K562 (cell line): ENCODE data around the gene HMCN1. TPM values are rescaled to one million over a fixed set of nuclear protein-coding genes. Genes with fewer than 3 reads are reported as not detected.

ENCODE experiments used
- ATAC-seq: fragments of 200-7000 bp; cut with Tn5 transposase; 3 replicates; pipeline ENCODE4 v1.9.1; 2020; ENCODE audit warnings: moderate library complexity
- BruUV-seq: library from RNA; stranded (reverse); fragments of 400-500 nt; replicated peaks from 2 replicates; lab custom pipeline; 2021; lab: Mats Ljungman, UMichigan
- CTCF ChIA-PET: fragments of 300-600 bp; formaldehyde crosslinking; extraction: SDS; loops from one replicate; lab custom pipeline; 2021; ENCODE audit warnings: low intra/inter-chr PET ratio; lab: Yijun Ruan, JAX
- POLR2A ChIA-PET: fragments of 300-600, 350-650 bp; sonication (Branson Sonifier 250); formaldehyde crosslinking; extraction: SDS; loops from one replicate; lab custom pipeline; 2021; ENCODE audit warnings: antibody characterized with exemption, inconsistent platforms; lab: Yijun Ruan, JAX
- DNase-seq, 4 experiments: peaks; one replicate each; pipeline versions ENCODE4 v3.0.0 to v3.0.0-alpha.2; 2011 to 2018; ENCODE audit warnings: low spot score in 3 of 4, mixed read lengths in 3 of 4; ENCODE audit errors: extremely low read depth in 1 of 4
- FAIRE-seq: peaks from 2 replicates; lab custom pipeline; 2011; peaks lifted over from hg19 to GRCh38; lab: Jason Lieb, UNC
- H2AFZ ChIP-seq: 2 replicates; pipeline ENCODE4 v1.6.0; 2011; ENCODE audit warnings: low read depth, low read length, control low read depth, inconsistent platforms
- H3K27ac ChIP-seq: fragments of 200-600 bp; 3 replicates; pipeline ENCODE4 v1.8.0; 2011; ENCODE audit warnings: low read depth, mild to moderate bottlenecking, control low read depth, inconsistent platforms, low read length, moderate library complexity, mixed read lengths; ENCODE audit errors: extremely low read depth
- H3K27me3 ChIP-seq, 2 experiments: fragments of 300-600 bp in 1 of 2; 2 replicates in 1 of 2; 3 replicates in 1 of 2; pipeline versions ENCODE4 v1.6.0 to v1.8.0; 2011; ENCODE audit warnings: inconsistent platforms in 2 of 2, low read length in 2 of 2, mild to moderate bottlenecking in 1 of 2, mixed read lengths in 1 of 2, moderate library complexity in 1 of 2; ENCODE audit not compliant: control insufficient read depth in 2 of 2, insufficient read depth in 2 of 2
- H3K36me3 ChIP-seq: fragments of 300-600 bp; 3 replicates; pipeline ENCODE4 v1.8.0; 2011; ENCODE audit warnings: mild to moderate bottlenecking, low read length, inconsistent platforms; ENCODE audit not compliant: control insufficient read depth, insufficient read depth
- H3K4me1 ChIP-seq, 2 experiments: fragments of 200-600 bp in 1 of 2; replicated peaks in 1 of 2; 2 replicates in 1 of 2; 3 replicates in 1 of 2; pipeline versions ENCODE4 v1.5.1 to v1.8.0; 2011; ENCODE audit warnings: inconsistent platforms in 2 of 2, low read length in 2 of 2, mild to moderate bottlenecking in 1 of 2, mixed read lengths in 1 of 2, moderate library complexity in 1 of 2; ENCODE audit not compliant: control insufficient read depth in 2 of 2, insufficient read depth in 2 of 2
- H3K4me2 ChIP-seq: 2 replicates; pipeline ENCODE4 v1.6.1; 2011; ENCODE audit warnings: low read length, control low read depth, inconsistent platforms, mixed read lengths; ENCODE audit not compliant: insufficient read depth
- H3K4me3 ChIP-seq: fragments of 200-600 bp; sonication (generic), shearing (Covaris generic); 2 replicates; pipeline ENCODE4 v1.5.1; 2016; ENCODE audit warnings: control low read depth, inconsistent platforms
- H3K79me2 ChIP-seq: fragments of 200-600 bp; 3 replicates; pipeline ENCODE4 v1.8.0; 2011; ENCODE audit warnings: low read length, inconsistent platforms; ENCODE audit not compliant: control insufficient read depth, insufficient read depth
- H3K9ac ChIP-seq, 2 experiments: 2 replicates each; pipeline versions ENCODE4 v1.6.0 to v1.6.1; 2011; ENCODE audit warnings: low read depth in 2 of 2, low read length in 2 of 2, control low read depth in 1 of 2, inconsistent platforms in 1 of 2, mild to moderate bottlenecking in 1 of 2, mixed read lengths in 1 of 2; ENCODE audit not compliant: insufficient read depth in 1 of 2
- H3K9me1 ChIP-seq: one replicate; pipeline ENCODE4 v1.6.0; 2011; ENCODE audit warnings: inconsistent platforms, mild to moderate bottlenecking, low read length, moderate library complexity; ENCODE audit not compliant: control insufficient read depth, insufficient read depth
- H3K9me3 ChIP-seq: replicated peaks from 2 replicates; pipeline ENCODE4 v1.5.1; 2011; ENCODE audit warnings: low read depth, low read length, inconsistent platforms; ENCODE audit not compliant: control insufficient read depth, insufficient read depth
- H4K20me1 ChIP-seq: replicated peaks from 2 replicates; pipeline ENCODE4 v1.6.1; 2011; ENCODE audit warnings: low read length, inconsistent platforms, mixed read lengths; ENCODE audit not compliant: control insufficient read depth, insufficient read depth
- CEBPB ChIP-seq: fragments of 450-650 bp; IDR thresholded peaks from 2 replicates; pipeline ENCODE4 v1.6.1; 2016; ENCODE audit warnings: missing genetic modification characterization, missing compliant biosample characterization
- E2F3 ChIP-seq: fragments of 250-450 bp; sonication (Bioruptor Pico); IDR thresholded peaks from 2 replicates; pipeline ENCODE4 v1.4.0; 2020; ENCODE audit warnings: mild to moderate bottlenecking
- SOX6 ChIP-seq: fragments of 450-650 bp; IDR thresholded peaks from 2 replicates; pipeline ENCODE4 v1.6.1; 2014; ENCODE audit warnings: mild to moderate bottlenecking
- TBL1XR1 ChIP-seq, 2 experiments: IDR thresholded peaks; 2 replicates each; pipeline ENCODE4 v1.6.1; 2012; ENCODE audit warnings: improper control_type of control experiment in 2 of 2, low read length in 2 of 2, mild to moderate bottlenecking in 1 of 2
- TRIM24 ChIP-seq, 2 experiments: fragments of 450-650 bp; IDR thresholded peaks; 2 replicates each; pipeline ENCODE4 v1.6.1; 2016
- ZNF717 ChIP-seq: fragments of 250-450 bp; sonication (Bioruptor Pico); IDR thresholded peaks from 2 replicates; pipeline ENCODE4 v1.5.0; 2021
- WGBS: fragments of 100-300 bp; shearing (Covaris generic); methylation state at CpG from one replicate; pipeline ENCODE4 v1.1.6; 2016; ENCODE audit warnings: low coverage, mixed read lengths; ENCODE audit not compliant: insufficient coverage; ENCODE audit errors: missing lambda C conversion rate; 5-methylcytosine and 5-hydroxymethylcytosine counted together
- in situ Hi-C: fragments of 300-500 bp; cut with MboI; formaldehyde crosslinking; loops from 4 replicates; pipeline ENCODE4 v1.15.0; 2018; ENCODE audit warnings: inconsistent platforms, mixed read lengths
- intact Hi-C: fragments of 100-400 bp; cut with micrococcal nuclease; formaldehyde crosslinking; loops from 2 replicates; pipeline ENCODE4 v1.14.2; 2022
- polyA plus RNA-seq, 8 experiments: library from polyadenylated mRNA; depleted of rRNA in 4 of 8; stranded (reverse) in 5 of 8; unstranded in 3 of 8; fragments of >200 nt; fragmentation: Nextera tagmentation in 2 of 8; fragmentation: Illumina TruSeq in 1 of 8; extraction: Ambion mirVana in 2 of 8; extraction: Trizol in 1 of 8; gene quantifications; 2 replicates each; pipeline versions ENCODE4 v1.2.1 to v1.2.3, GENCODE V29; 2011 to 2014; ENCODE audit warnings: inconsistent platforms in 1 of 8, missing spikeins in 1 of 8
- total RNA-seq, 7 experiments: library from RNA; depleted of rRNA in 6 of 7; stranded (reverse); fragments of >200 nt in 6 of 7; fragmentation: Illumina TruSeq in 2 of 7; extraction: Trizol in 2 of 7; gene quantifications; 2 replicates each; pipeline versions ENCODE4 v1.2.1 to v1.2.3, GENCODE V29; 2011 to 2021; ENCODE audit warnings: low replicate concordance in 1 of 7
- TF ChIP-seq, protein P1 (sequence below): fragments of 250-450 bp; sonication (Bioruptor Pico); IDR thresholded peaks from 2 replicates; pipeline ENCODE4 v1.8.0; 2022; ENCODE audit warnings: moderate library complexity, mild to moderate bottlenecking, inconsistent platforms
- TF ChIP-seq, protein P2 (sequence below): sonication (generic); IDR thresholded peaks from 2 replicates; pipeline ENCODE4 v1.6.1; 2016
- TF ChIP-seq, protein P3 (sequence below): fragments of 250-450 bp; sonication (Bioruptor Pico); IDR thresholded peaks from 2 replicates; pipeline ENCODE4 v1.9.0; 2021; ENCODE audit warnings: mild to moderate bottlenecking
- TF ChIP-seq, protein P4 (sequence below): fragments of 250-450 bp; sonication (Bioruptor Pico); IDR thresholded peaks from 2 replicates; pipeline ENCODE4 v1.5.0; 2021; ENCODE audit warnings: mild to moderate bottlenecking, borderline replicate concordance

The HMCN1 gene
- total and polyA plus RNA-seq, 9 of the 15 experiments (the other 6 are each of a cell fraction or from before 2014, with no cell fraction given): 0.07 to 0.36 (median 0.21) TPM

DNA sequence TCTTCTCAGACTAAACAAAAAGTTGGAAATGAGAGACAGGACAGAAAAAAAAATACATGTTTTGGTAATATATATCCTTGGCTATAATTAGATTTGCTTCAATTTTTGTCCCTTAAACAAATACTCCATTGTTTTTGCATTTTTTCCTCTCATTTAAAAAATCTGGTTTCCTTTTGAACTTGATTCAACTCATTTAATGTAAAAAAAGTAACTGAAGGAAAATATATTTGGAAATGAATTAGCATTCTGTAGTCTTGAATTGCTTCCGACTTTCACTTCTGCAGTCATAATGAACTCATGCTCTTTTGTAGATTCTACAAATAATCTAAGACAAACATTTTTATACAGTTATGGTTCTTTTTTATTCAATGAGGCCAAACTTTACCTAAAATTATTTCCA is 309.1 kb downstream of the HMCN1 start:
- Histone ChIP-seq H3K4me2 (no peak overlapping the region), H3K9me3 (no peaks in the 10 kb centered on the region), H3K79me2 (no peaks in the 10 kb centered on the region), H3K36me3 (no peaks in the 10 kb centered on the region), H3K27ac (no peak overlapping the region), H4K20me1 (no peaks in the 10 kb centered on the region), H3K4me3 (no peak overlapping the region), H3K9ac (no peak overlapping the region), H3K27me3 (no peaks in the 10 kb centered on the region), H3K9me1 (no peaks in the 10 kb centered on the region), H3K4me1 (peaks cover 4 to 15% of the 10 kb centered on the region in 2 experiments; a peak in 3 of 5 replicates), H2AFZ (no peak overlapping the region)
- no TSS peak for BruUV-seq
- intact Hi-C loops: no loop called here
- POLR2A ChIA-PET: no interaction called here
- CTCF ChIA-PET: no interaction called here
- DNase-seq: no peak
- FAIRE-seq: no peak
- in situ Hi-C loops: no loop called here
- no peak for ATAC-seq
- 41% methylated on average over 1 of the region's 1 CpG for WGBS
- TF ChIP-seq TRIM24 (IDR thresholded peaks at IDR 0.05) (no peak), ZNF717 (no peak), E2F3 (CRISPR knock-in tag) (no peak), CEBPB (no peak), SOX6 (no peak), TBL1XR1 (IDR thresholded peaks at IDR 0.05; ENCODE audit: low read length in 2 of 2) (no peak)
- TF ChIP-seq, protein P1, sequence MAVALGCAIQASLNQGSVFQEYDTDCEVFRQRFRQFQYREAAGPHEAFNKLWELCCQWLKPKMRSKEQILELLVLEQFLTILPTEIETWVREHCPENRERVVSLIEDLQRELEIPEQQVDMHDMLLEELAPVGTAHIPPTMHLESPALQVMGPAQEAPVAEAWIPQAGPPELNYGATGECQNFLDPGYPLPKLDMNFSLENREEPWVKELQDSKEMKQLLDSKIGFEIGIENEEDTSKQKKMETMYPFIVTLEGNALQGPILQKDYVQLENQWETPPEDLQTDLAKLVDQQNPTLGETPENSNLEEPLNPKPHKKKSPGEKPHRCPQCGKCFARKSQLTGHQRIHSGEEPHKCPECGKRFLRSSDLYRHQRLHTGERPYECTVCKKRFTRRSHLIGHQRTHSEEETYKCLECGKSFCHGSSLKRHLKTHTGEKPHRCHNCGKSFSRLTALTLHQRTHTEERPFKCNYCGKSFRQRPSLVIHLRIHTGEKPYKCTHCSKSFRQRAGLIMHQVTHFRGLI (CRISPR knock-in tag): no peak
- TF ChIP-seq, protein P2, sequence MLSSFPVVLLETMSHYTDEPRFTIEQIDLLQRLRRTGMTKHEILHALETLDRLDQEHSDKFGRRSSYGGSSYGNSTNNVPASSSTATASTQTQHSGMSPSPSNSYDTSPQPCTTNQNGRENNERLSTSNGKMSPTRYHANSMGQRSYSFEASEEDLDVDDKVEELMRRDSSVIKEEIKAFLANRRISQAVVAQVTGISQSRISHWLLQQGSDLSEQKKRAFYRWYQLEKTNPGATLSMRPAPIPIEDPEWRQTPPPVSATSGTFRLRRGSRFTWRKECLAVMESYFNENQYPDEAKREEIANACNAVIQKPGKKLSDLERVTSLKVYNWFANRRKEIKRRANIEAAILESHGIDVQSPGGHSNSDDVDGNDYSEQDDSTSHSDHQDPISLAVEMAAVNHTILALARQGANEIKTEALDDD: no peak
- TF ChIP-seq, protein P3, sequence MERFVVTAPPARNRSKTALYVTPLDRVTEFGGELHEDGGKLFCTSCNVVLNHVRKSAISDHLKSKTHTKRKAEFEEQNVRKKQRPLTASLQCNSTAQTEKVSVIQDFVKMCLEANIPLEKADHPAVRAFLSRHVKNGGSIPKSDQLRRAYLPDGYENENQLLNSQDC (CRISPR knock-in tag): no peak
- TF ChIP-seq, protein P4, sequence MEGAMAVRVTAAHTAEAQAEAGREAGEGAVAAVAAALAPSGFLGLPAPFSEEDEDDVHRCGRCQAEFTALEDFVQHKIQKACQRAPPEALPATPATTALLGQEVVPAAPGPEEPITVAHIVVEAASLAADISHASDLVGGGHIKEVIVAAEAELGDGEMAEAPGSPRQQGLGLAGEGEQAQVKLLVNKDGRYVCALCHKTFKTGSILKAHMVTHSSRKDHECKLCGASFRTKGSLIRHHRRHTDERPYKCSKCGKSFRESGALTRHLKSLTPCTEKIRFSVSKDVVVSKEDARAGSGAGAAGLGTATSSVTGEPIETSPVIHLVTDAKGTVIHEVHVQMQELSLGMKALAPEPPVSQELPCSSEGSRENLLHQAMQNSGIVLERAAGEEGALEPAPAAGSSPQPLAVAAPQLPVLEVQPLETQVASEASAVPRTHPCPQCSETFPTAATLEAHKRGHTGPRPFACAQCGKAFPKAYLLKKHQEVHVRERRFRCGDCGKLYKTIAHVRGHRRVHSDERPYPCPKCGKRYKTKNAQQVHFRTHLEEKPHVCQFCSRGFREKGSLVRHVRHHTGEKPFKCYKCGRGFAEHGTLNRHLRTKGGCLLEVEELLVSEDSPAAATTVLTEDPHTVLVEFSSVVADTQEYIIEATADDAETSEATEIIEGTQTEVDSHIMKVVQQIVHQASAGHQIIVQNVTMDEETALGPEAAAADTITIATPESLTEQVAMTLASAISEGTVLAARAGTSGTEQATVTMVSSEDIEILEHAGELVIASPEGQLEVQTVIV (CRISPR knock-in tag): no peak
